Raji (cell line): ENCODE data around the gene SIL1.
A peak's percentile ranks its signal among the peaks of the same experiment; 100 is the strongest.

Experiments
- POLR2A ChIP-seq: IDR thresholded peaks from 2 replicates; pipeline ENCODE4 v1.6.1; 2011; ENCODE audit warnings: low read depth, low read length, control low read depth; ENCODE audit not compliant: insufficient read depth

Gene SIL1

DNA sequence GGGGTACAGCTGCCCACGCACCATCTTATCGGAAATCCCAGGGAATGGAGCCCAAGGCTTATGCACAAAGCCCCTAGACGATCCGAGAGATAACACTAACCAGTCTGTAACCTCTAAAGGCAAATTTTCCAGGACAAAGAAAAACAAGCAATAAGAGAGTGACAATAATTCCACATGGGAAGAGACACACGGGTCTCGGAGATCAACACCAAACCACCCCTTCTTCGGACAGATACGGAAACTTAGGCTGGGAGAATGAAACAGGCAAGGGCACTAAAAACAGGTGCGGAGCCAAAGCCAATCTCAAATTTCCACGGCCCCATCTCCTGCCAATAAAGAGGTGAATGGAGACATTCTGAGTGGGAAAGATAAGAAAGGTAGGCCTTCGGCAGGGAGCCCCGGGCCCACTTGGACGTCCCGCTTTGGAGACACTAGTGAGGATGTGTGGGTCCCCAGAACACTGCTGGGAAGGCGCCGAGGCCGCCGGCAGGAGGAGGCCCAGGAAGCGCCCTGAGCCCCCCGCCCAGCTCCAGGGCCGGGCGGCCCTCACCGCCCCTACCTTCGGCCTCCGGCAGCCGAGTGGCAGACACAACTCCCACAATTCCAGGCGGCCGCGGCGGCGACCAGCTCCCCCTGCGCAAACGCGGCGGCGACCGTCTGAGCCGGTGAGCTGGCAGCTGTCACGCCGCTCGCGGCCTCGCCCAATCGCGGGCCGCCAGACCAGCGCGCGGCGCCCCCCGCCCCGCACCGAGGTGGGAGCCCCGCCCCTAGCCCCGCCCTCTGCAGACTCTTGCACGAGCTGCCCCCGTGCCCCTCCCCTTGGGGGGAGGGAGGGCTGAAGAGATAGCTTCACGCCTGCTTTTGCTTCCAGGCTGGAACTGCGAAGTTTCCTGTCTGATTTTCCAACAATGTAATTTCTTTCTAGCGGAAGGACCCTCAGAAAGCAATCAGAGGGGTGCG lies at the start of gene SIL1:
Gene SIL1 (minus strand): TSS at position 659 of the 960 bp plus-strand sequence. CDS start 70,525 bp downstream, outside the sequence.
- TF ChIP-seq POLR2A, result peak; percentile 89

DNA sequence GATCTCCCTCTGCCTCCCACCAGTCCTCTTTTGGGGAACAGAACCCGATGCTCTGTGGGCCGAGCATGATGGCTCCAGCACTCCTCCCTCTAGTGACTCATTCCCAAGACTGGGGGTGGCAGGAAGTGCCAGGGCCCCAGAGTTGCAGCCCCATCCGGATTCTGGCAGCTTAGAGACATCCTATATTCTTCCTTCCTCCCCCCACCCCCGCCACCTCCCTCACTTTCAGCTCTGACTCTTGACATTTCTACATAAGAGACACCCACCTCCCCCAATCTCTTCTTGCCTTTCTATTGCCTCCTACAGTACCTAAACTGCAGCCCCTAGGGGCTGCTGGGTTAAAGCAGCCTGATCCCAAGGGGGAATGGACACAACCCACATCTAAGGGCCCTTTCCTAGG lies 48.2 kb upstream of the SIL1 start:
- TF ChIP-seq POLR2A, result no peak

DNA sequence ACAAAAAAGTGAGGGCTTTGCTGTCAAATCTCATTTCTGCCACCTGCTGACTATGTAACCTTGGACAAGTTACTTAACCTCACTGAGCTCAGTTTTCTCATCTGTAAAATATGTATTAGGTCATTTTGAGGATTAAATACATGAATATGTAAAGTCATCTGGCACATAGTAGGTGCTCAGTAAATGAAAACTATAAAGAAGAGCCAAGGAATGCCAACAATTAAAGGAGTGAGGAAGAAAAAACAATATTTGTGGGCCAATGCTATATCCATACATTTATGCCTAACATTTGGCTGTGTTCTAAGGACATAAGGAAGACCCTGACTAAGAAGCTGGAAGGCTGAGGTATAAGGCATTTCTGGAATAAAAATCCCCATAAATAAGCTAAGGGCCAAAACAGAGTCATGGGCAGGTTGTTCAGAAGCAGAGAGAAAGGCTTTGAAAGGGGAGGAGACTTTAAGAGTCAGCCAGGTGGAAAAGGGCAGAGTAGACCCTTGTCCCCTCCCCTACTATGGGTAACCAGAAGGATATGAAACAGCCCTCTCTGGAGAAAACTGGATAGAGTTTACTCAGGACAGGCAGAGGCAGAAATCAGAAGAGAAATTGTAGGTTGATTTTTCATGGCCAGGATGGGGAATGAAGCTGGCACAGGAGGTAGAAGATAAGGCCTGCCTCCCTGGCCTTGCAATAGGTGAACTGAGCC lies 47.6 kb upstream of the SIL1 start:
- no peak for TF ChIP-seq POLR2A

DNA sequence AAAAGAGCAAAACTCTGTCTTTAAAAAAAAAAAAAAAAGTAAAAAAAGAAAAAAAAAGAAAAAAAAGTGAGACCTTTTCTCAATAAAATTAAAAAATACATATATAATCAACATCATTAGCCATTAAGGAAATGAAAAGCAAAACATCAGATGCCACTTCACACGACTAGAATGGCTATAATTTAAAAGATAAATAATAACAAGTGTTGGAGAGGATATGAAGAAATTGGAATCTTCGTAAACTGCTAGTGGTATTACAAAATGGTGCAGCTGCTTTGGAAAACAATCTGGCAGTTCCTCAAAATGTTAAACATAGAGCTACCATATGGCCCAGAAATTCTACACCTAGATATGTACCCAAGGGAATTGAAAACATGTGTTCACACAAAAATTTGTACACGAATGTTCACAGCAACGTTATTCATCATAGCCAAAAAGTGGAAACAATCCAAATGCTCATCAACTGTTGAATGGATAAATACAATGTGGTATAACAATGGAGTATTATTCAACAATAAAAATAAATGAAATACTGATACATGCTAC lies 45.3 kb upstream of the SIL1 start:
- TF ChIP-seq POLR2A, result no peak

DNA sequence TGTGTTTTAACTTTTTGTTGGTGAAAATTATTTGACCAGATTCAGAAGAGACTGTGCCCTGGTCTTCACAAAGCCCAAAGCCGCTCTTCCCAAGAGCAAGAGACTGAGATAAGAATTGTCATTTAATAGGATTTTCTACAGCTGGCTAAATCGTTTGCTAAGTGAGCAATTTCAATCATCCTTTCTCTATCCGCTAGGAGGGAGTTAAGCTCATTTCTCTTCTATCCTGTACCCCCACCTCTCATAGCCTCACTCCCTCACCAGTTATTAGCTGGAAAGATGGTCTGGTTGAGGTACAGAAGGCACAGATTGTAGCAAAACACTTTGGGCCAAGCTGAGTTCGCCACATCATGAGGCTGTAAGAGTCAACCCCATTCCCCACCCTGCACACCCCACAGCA lies 43.0 kb upstream of the SIL1 start:
- no peak for TF ChIP-seq POLR2A

DNA sequence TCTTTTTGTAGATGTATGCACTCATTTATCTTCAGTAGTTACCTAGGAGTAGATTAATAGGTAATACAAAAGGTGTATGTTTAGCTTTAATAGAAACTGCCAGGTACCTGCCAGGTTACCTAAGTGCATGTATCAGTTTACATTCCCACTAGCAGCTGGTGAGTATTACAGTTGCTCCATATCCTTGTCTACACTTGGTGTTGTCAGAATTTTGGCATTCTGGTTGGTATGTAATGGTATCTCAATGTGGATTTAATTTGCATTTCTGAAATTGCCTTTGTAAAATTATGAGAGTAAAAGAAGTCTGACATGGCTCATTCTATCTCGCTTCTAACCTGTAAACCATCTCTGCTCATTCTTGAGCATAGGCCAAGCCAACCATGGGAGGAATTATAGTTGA lies 38.3 kb upstream of the SIL1 start:
- no peak for TF ChIP-seq POLR2A

DNA sequence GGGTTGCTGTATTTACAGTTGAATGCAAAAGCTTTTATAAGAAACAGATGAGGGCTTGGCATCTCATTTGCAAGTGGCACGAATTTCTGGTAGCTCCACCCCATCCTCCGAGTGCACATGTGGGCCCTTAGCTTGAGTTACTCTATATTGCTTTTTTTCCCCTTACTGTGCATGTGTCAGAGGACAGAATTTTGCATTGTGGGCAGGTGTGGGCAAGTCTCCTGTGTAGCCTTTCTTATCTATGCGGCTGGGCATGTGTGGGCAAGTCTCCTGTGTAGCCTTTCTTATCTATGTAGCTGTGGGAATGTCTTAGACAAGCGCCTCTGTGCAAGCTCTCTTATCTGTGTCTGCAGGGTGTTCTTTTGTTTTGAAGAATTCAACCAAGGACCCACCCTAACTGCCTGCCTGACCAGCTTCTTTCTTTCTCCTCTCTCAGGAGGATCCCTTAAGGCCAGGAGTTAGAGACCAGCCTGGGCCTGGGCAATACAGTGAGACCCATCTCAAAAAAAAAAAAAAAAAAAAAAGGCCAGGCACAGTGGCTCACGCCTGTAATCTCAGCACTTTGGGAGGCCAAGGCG lies 34.1 kb upstream of the SIL1 start:
- TF ChIP-seq POLR2A, result no peak

DNA sequence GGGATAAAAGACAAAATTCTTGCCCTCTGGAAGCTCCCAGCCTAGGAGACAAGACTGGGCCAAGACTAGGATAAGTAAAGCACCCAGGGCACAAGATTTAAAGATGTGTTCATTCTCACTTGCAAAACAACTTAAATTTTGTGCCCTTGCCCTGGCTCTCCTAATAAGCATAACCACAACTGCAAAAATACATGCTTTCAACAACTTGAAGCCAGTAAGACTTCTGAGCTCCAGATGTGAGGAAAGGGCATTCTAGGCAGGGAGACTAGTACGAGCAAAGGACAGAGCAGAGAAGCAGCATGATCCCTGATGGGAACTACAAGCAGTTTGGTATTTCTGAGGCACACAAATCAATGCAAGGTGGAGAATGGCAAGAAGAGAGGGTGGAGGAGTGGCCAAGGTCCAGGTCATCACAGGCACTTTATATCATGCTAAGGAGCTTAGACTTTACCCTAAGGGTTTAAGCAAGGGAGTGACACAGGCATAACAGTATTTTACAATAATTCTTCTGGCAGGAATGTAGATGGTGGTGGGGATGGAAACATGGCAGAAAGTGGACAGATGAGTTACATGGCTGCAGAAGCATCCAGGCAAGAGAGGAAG lies 30.1 kb upstream of the SIL1 start:
- no peak for TF ChIP-seq POLR2A

DNA sequence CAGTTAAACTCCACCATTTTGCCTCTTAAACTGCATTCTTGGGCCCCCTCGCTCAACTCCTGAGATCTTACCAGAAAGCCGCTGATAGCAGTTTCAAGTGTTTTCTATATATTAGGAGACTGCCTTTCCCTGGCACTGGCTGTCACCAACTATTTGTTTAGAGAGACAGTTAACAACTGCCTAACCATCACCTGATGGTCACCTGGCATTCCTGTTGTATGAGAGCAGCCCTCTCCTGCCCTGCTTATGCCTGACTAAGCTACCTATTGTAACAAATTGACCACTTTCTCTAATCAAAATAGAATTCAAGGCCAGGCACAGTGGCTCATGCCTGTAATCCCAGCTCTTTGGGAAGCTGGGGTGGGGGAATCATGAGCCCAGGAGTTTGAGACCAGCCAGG lies 28.0 kb upstream of the SIL1 start:
- no peak for TF ChIP-seq POLR2A

DNA sequence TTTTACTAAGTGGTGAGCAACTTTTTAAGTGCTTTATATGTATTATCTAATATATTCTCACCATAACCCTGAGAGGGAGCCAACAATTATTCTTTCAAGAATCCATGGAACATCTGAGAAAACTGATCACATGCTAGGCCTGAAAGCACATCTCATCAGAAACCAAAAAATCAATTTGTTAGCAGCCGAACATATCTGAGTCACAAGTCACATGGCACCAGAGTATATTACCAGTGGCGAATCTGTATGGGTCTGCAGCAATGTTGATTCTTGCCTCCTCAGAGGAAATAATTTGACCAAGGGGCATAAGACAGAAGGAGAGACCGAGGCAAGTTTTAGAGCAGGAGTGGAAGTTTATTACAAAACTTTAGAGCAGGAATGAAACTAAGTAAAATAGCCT lies 25.3 kb upstream of the SIL1 start:
- no peak for TF ChIP-seq POLR2A

DNA sequence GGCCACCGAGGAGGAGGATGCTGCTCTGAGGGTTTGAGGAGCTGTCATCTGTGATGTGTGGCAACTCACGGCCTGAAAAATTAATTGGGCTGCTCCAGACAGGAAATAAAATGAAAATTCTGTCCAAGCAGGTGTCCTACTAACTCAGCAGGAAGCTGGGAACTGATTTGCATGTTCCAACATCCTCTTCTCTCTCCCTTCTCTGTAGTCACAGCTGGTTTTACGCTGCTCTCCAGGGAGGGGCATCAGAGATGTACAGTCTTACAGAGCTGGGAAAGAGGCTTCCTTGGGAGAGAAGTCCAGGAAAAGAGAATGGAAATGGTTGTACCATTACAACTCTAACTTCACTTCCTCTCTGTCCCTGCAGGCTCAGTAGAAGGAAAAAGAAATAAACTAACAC lies 24.2 kb upstream of the SIL1 start:
- no peak for TF ChIP-seq POLR2A

DNA sequence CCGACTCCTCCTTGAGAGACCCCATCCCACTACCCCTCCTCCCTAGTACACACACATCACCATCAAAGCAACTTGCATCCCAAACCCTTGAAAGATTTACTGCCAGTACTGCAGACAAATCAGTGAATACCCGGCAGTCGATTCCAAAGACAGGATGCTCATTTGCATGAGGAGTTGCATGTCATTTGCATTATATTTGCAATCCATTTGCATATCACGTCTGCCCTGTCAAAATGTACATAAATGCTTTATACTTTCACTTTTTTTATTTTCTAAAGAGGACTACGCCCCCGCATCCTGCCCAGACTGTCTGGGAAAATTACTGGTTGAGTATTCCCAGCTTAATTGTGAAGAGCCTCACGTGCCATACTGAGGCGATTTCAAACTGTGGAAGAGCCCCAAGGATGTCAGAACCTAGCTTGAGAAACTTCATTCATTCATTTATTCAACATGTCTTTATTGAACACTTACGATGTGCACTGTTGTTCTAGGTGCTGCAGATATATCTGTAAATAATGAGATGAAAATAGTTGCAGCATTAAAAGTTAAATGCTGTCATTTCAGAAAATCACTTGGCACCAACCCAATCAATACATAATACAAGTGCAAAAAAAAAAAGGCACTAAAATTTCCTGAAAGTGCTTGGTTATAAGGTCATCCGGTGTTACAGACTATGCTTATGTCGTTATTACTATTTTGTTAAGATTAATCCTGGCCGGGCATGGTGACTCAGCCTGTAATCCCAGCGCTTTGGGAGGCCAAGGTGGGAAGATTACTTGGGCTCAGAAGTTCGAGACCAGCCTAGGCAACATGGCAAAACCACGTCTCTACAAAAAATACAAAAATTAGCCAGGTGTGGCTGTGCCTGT lies 17.2 kb upstream of the SIL1 start:
- TF ChIP-seq POLR2A, result no peak

DNA sequence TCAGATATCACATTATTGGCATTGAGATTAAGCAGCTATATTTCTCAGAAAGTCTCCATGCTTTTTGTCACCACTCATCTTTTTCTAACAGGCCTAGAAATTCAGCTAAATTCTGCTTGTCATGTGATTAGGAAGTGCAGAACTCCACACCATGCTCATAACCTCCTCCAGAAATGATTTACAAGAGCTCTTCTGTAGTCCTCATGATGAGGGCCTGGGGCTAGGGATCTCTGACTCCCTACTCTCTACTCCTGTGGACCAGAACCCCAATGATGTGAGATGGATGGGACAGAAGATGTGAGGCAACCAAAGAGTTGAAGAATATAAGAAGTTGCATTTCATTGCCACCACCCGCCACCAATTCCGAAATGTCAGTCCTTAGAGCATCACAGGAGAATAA lies 16.5 kb upstream of the SIL1 start:
- no peak for TF ChIP-seq POLR2A

DNA sequence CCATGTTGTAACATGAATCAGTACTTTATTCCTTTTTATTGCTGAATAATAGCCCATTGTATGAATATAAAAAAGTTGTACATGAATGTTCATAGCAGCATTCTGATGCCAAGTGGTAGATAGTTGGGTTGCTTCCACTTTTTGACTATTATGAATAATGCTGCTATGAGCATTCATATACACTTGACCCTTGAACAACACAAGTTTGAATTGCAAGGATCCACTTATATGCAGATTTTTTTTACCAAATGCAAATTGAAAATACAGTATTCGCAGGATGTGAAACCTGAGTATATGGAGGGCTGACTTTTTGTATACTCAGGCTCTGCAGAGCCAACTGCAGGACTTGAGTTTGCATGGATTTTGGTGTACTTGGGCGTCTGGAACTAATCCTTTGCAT lies 14.7 kb upstream of the SIL1 start:
- no peak for TF ChIP-seq POLR2A
